Erythroblast (primary cell): ENCODE results near the gene NAMPT.

Experiments
- GATA1 ChIP-seq: IDR thresholded peaks from 2 replicates; pipeline ENCODE4 v1.6.1; 2011; ENCODE audit warnings: low read depth, mild to moderate bottlenecking, control low read depth, low read length, moderate library complexity
- POLR2A ChIP-seq: IDR thresholded peaks from 2 replicates; pipeline ENCODE4 v1.6.1; 2011; ENCODE audit warnings: mild to moderate bottlenecking, low read length

DNA sequence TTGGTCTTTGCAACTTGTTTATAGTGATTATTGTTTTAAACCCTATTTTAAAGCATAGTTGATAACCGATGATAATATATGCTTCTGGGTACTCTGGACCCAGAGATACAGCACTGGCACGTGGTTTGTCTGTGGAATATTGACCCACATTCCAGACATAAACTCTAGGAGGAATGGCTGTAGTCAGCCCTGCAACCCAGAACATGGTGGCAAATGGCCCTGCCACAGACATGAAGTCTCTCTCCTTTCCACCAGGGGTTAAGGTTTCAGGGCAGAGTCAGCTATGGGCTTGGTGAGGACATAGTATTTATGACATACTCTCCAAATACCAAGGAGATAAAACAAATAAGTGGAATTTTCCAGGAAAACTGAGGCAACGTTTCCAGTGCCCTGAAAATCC lies 83.6 kb downstream of the NAMPT start:
- no peak for TF ChIP-seq POLR2A
- no peak for TF ChIP-seq GATA1
